ENCODE results near the gene ERF. TPM values are rescaled to one million over a fixed set of nuclear protein-coding genes. Genes with fewer than 3 reads are reported as not detected.
A peak's percentile ranks its signal among the peaks of the same experiment; 100 is the strongest.

The ERF gene
- total RNA-seq, 1 donor from 2014 or later: 31.6 TPM

DNA sequence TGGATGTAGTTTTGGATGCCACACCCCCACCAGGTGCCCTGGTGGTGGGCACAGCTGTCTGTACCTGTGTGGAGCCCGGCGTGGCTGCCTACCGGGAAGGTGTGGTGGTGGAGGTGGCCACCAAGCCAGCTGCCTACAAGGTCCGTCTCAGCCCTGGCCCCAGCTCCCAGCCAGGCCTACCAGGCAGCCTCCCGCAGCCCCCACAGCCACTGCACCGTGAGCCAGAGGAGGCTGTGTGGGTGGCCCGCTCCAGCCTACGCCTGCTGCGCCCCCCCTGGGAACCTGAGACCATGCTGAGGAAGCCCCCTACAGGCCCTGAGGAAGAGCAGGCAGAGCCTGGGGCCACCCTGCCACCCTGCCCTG lies 17.6 kb upstream of the ERF start:
- no peak overlapping the region for H3K4me3 ChIP-seq (ENCODE audit: low read depth, low read length)
- no peak for DNase-seq (ENCODE audit: low read depth)
- no peaks in the 10 kb centered on the region for H3K27me3 ChIP-seq (ENCODE audit: control insufficient read depth, insufficient read depth, low read length)
- TF ChIP-seq, protein P1, sequence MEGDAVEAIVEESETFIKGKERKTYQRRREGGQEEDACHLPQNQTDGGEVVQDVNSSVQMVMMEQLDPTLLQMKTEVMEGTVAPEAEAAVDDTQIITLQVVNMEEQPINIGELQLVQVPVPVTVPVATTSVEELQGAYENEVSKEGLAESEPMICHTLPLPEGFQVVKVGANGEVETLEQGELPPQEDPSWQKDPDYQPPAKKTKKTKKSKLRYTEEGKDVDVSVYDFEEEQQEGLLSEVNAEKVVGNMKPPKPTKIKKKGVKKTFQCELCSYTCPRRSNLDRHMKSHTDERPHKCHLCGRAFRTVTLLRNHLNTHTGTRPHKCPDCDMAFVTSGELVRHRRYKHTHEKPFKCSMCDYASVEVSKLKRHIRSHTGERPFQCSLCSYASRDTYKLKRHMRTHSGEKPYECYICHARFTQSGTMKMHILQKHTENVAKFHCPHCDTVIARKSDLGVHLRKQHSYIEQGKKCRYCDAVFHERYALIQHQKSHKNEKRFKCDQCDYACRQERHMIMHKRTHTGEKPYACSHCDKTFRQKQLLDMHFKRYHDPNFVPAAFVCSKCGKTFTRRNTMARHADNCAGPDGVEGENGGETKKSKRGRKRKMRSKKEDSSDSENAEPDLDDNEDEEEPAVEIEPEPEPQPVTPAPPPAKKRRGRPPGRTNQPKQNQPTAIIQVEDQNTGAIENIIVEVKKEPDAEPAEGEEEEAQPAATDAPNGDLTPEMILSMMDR (IDR thresholded peaks at IDR 0.05; ENCODE audit: insufficient read depth, low read length, poor library complexity, severe bottlenecking): no peak
- peaks cover 1% of the 10 kb centered on the region for H3K36me3 ChIP-seq (ENCODE audit: control insufficient read depth, insufficient read depth, low read length)

DNA sequence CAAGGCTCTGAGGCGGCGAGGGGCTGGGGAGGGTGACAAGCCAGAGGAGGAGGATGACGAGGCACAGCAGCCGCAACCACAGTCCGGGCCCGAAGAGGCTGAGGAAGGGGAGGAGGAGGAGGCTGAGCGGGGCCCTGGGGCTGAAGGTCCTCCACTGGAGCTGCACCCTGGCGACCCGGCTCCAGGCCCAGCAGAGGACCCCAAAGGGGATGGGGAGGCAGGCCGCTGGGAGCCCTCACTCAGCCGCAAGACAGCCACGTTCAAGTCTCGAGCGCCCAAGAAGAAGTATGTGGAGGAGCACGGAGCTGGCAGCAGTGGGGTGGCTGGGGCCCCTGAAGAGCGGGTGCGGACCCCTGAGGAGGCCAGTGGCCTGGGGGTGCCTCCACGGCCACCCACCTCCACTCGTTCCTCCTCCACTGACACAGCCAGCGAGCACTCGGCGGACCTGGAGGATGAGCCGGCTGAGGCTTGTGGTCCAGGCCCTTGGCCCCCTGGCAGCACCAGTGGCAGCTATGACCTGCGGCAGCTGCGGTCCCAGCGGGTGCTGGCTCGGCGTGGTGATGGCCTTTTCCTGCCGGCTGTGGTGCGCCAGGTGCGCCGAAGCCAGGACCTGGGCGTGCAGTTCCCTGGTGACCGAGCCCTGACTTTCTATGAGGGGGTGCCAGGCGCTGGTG lies 17.1 kb upstream of the ERF start:
- H3K36me3 ChIP-seq (ENCODE audit: control insufficient read depth, insufficient read depth, low read length): peaks cover 1% of the 10 kb centered on the region
- H3K4me3 ChIP-seq (ENCODE audit: low read depth, low read length): no peak overlapping the region
- DNase-seq (ENCODE audit: low read depth): no peak
- H3K27me3 ChIP-seq (ENCODE audit: control insufficient read depth, insufficient read depth, low read length): no peaks in the 10 kb centered on the region
- TF ChIP-seq, protein P1 (IDR thresholded peaks at IDR 0.05; ENCODE audit: insufficient read depth, low read length, poor library complexity, severe bottlenecking): no peak

DNA sequence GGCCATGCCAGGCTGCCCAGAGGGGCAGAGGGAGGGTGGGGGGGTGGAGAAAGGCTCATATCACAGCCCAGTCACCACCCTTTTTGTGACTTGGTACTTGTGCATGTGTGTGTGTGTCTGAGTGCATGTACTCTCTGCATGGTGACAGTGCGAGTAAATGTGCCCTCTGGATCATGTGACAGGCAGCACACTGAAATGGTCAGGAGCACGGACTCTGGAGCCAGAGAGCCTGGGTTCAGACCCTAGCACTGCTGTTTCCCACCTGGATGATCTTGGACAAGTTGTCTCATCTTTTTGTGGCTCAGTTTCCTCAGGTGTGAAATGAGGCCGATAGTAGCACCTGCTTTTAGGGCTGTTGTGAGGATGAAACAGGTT lies 16.1 kb upstream of the ERF start:
- no peak for DNase-seq (ENCODE audit: low read depth)
- TF ChIP-seq, protein P1 (IDR thresholded peaks at IDR 0.05; ENCODE audit: insufficient read depth, low read length, poor library complexity, severe bottlenecking): no peak
- peaks cover 1% of the 10 kb centered on the region for H3K36me3 ChIP-seq (ENCODE audit: control insufficient read depth, insufficient read depth, low read length)
- peak overlapping the region; percentile 60 for H3K4me3 ChIP-seq (ENCODE audit: low read depth, low read length)
- no peaks in the 10 kb centered on the region for H3K27me3 ChIP-seq (ENCODE audit: control insufficient read depth, insufficient read depth, low read length)

DNA sequence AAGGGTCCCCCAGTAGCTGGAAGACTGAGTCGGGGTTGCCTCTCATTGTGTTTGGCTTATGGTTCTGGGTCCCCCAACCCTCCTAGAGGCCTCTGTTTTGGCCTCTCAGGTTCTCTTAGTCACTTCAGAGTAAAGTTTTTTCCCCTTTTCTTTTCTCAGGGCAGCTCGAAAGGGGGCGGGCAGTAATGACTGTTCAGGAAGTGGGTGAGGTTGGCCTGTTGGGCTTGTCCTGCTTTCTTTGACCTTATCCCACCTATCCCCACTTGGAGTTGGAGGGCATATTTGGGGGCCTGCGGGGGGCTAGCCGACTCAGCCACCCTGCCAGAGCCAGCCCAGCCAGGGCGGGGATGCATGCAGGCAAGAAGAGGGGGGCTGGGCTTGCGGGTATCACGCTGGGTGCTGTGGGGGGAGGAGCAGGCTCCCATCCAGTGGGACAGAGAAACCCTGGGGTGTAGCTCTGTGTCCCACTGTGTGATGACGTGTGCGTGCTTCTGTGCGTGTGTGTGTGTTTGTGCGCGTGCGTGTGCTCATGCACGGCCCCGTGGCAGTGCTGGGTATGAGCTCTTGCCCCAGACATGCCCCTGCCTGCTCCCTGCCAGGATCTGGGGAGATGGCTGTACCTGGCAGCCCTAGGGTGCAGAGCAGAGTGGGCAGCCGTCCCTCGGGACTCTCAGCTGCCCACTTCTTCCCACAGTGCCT lies 15.6 kb upstream of the ERF start:
- peaks cover 1% of the 10 kb centered on the region for H3K36me3 ChIP-seq (ENCODE audit: control insufficient read depth, insufficient read depth, low read length)
- TF ChIP-seq, protein P1 (IDR thresholded peaks at IDR 0.05; ENCODE audit: insufficient read depth, low read length, poor library complexity, severe bottlenecking): no peak
- no peak for DNase-seq (ENCODE audit: low read depth)

DNA sequence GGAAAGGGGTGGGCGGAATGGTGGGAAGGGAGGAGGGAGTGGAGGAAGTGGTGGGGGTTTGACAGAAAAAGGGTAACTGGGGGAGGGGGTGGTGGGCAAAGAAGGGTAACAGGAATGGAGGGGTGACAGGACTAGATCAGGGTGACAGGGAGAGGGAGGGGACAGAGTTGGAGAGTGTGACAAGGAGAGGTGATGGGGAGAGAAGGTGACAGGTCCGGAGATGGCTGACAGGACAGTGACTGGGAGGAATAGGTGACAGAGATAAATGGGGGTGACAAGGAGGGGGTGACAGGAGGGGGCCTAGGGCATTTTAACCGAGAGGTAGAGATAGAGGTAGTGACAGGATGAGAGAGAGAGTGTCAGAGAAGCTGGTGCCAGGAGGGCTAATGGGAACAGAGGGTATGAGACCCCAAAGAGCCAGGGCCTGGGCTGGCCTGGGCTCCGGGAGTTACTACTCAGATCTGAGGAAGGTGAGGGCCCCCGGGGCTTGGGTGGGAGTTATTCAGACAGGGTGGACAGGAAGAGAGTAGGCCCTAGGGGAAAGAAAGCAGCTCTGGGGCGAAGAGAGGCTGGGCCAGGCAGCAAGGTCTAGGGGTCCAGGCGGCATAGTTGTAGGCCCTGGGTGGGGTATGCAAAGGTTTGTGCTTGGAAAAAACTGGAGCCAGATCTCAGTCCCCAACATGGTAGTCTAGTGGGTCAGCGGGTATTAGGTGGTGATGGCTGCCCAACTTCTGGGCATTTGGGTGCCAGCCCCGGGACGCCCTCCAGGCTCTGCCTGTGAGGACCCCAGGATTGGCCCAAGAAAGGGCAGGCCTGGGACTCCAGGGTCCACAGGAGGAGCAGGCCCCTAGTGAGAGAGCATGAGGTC lies 14.8 kb upstream of the ERF start:
- DNase-seq (ENCODE audit: low read depth): no peak
- Histone ChIP-seq H3K4me3 (ENCODE audit: low read depth, low read length) (peak overlapping the region; percentile 60), H3K27me3 (ENCODE audit: control insufficient read depth, insufficient read depth, low read length) (no peaks in the 10 kb centered on the region), H3K36me3 (ENCODE audit: control insufficient read depth, insufficient read depth, low read length) (no peaks in the 10 kb centered on the region)
- TF ChIP-seq, protein P1 (IDR thresholded peaks at IDR 0.05; ENCODE audit: insufficient read depth, low read length, poor library complexity, severe bottlenecking): no peak

More for the DNA sequence above, 15.6 kb upstream of the ERF start:
- Histone ChIP-seq H3K4me3 (ENCODE audit: low read depth, low read length) (peak overlapping the region; percentile 60), H3K27me3 (ENCODE audit: control insufficient read depth, insufficient read depth, low read length) (no peaks in the 10 kb centered on the region)
